GM23338 (cell line): Measurements from ENCODE around the gene LMLN. TPM values are rescaled to one million over a fixed set of nuclear protein-coding genes. Genes with fewer than 3 reads are reported as not detected.

ENCODE experiments used
- ATAC-seq: fragments of 200-7000 bp; cut with Tn5 transposase; 3 replicates; pipeline ENCODE4 v1.9.1; 2020
- DNase-seq: peaks from one replicate; pipeline ENCODE4 v3.0.0-alpha.2; 2015; ENCODE audit warnings: low spot score
- H2AFZ ChIP-seq: fragments of 200-600 bp; sonication (generic); 2 replicates; pipeline ENCODE4 v1.8.0; 2016; ENCODE audit warnings: antibody characterized with exemption, mild to moderate bottlenecking, moderate library complexity
- H3F3A ChIP-seq: fragments of 200-600 bp; sonication (generic); replicated peaks from 2 replicates; pipeline ENCODE4 v1.8.0; 2017; ENCODE audit warnings: antibody characterized with exemption, mixed run types, low read depth
- H3K27ac ChIP-seq: fragments of 200-600 bp; sonication (generic); 2 replicates; pipeline ENCODE4 v1.6.1; 2016; ENCODE audit warnings: low read depth
- H3K27me3 ChIP-seq: fragments of 200-600 bp; sonication (generic); 2 replicates; pipeline ENCODE4 v1.8.0; 2016; ENCODE audit warnings: mild to moderate bottlenecking, mixed run types, moderate library complexity; ENCODE audit not compliant: insufficient read depth
- H3K36me3 ChIP-seq: fragments of 200-600 bp; sonication (generic); 2 replicates; pipeline ENCODE4 v1.8.0; 2016; ENCODE audit warnings: mild to moderate bottlenecking; ENCODE audit not compliant: insufficient read depth
- H3K4me1 ChIP-seq: fragments of 200-600 bp; sonication (generic); 2 replicates; pipeline ENCODE4 v1.8.0; 2016; ENCODE audit warnings: mild to moderate bottlenecking, moderate library complexity; ENCODE audit not compliant: insufficient read depth
- H3K4me2 ChIP-seq: fragments of 200-600 bp; sonication (generic); 2 replicates; pipeline ENCODE4 v1.7.1; 2017; ENCODE audit warnings: mixed run types
- H3K4me3 ChIP-seq: fragments of 200-600 bp; sonication (generic); 2 replicates; pipeline ENCODE4 v1.6.1; 2016; ENCODE audit warnings: mixed run types
- H3K79me2 ChIP-seq: fragments of 200-600 bp; sonication (generic); replicated peaks from 2 replicates; pipeline ENCODE4 v1.8.0; 2017; ENCODE audit warnings: mild to moderate bottlenecking; ENCODE audit not compliant: insufficient read depth
- H3K9me2 ChIP-seq: fragments of 200-600 bp; sonication (generic); 2 replicates; pipeline ENCODE4 v1.8.0; 2017; ENCODE audit not compliant: insufficient read depth
- H4K20me1 ChIP-seq: fragments of 200-600 bp; sonication (generic); replicated peaks from 2 replicates; pipeline ENCODE4 v1.8.0; 2017; ENCODE audit warnings: mild to moderate bottlenecking; ENCODE audit not compliant: insufficient read depth
- H3K27ac Mint-ChIP-seq: 2 replicates; pipeline ENCODE4 v1.8.0; 2020; ENCODE audit warnings: inconsistent platforms, mild to moderate bottlenecking, moderate library complexity, mixed read lengths
- H3K27me3 Mint-ChIP-seq: 3 replicates; pipeline ENCODE4 v1.8.0; 2022; ENCODE audit warnings: low read depth, mild to moderate bottlenecking, moderate library complexity, mixed read lengths, inconsistent platforms; ENCODE audit not compliant: insufficient read depth, poor library complexity
- H3K36me3 Mint-ChIP-seq: 3 replicates; pipeline ENCODE4 v1.8.0; 2021; ENCODE audit warnings: low read depth, mild to moderate bottlenecking, inconsistent platforms, moderate library complexity, mixed read lengths
- H3K4me1 Mint-ChIP-seq: 3 replicates; pipeline ENCODE4 v1.8.0; 2020; ENCODE audit warnings: mild to moderate bottlenecking, inconsistent platforms, mixed read lengths
- H3K4me3 Mint-ChIP-seq: 3 replicates; pipeline ENCODE4 v1.8.0; 2021; ENCODE audit warnings: moderate library complexity, mild to moderate bottlenecking, inconsistent platforms, mixed read lengths
- H3K9me3 Mint-ChIP-seq: 3 replicates; pipeline ENCODE4 v1.8.0; 2020; ENCODE audit warnings: moderate library complexity, mild to moderate bottlenecking, inconsistent platforms, mixed read lengths
- CREB1 ChIP-seq: fragments of 250-450 bp; sonication (Bioruptor Pico); IDR thresholded peaks from 2 replicates; pipeline ENCODE4 v1.5.0; 2020; ENCODE audit warnings: low read depth, mild to moderate bottlenecking, moderate library complexity
- CTCF ChIP-seq, 2 experiments: fragments of 200-600 bp in 1 of 2; sonication (generic) in 1 of 2; conservative IDR thresholded peaks; 2 replicates each; pipeline versions ENCODE4 v1.5.1 to v1.6.1; 2016 to 2017; ENCODE audit warnings: antibody characterized with exemption in 2 of 2, low read depth in 2 of 2, mild to moderate bottlenecking in 2 of 2, moderate library complexity in 1 of 2
- EZH2phosphoT487 ChIP-seq: fragments of 200-600 bp; sonication (generic); IDR thresholded peaks from one replicate; pipeline ENCODE4 v1.8.1; 2018; ENCODE audit warnings: antibody characterized with exemption; ENCODE audit not compliant: unreplicated experiment
- JUNB ChIP-seq: IDR thresholded peaks from one replicate; pipeline ENCODE4 v1.6.1; 2016; ENCODE audit warnings: antibody characterized with exemption; ENCODE audit not compliant: unreplicated experiment
- NANOG ChIP-seq: IDR thresholded peaks from 2 replicates; pipeline ENCODE4 v1.6.1; 2016; ENCODE audit warnings: antibody characterized with exemption, borderline replicate concordance
- POLR2AphosphoS5 ChIP-seq: IDR thresholded peaks from 2 replicates; pipeline ENCODE4 v1.6.1; 2016; ENCODE audit warnings: antibody characterized with exemption, low read depth
- ZNF114 ChIP-seq: fragments of 250-450 bp; sonication (Bioruptor Pico); IDR thresholded peaks from 2 replicates; pipeline ENCODE4 v1.5.0; 2020; ENCODE audit warnings: mild to moderate bottlenecking, moderate library complexity
- ZNF331 ChIP-seq: fragments of 250-450 bp; sonication (Bioruptor Pico); IDR thresholded peaks from 2 replicates; pipeline ENCODE4 v1.5.0; 2020; ENCODE audit warnings: low read depth, mild to moderate bottlenecking, moderate library complexity
- polyA plus RNA-seq: library from polyadenylated mRNA; unstranded; fragments of >200 nt; fragmentation: Nextera tagmentation; extraction: Ambion mirVana; gene quantifications from 2 replicates; pipeline ENCODE4 v1.2.1, GENCODE V29; 2016
- total RNA-seq: library from RNA; depleted of rRNA; stranded (reverse); fragments of >200 nt; shearing (Covaris generic); gene quantifications from 2 replicates; pipeline ENCODE4 v1.2.3, GENCODE V29; 2014
- TF ChIP-seq, protein P1 (sequence below): IDR thresholded peaks from 2 replicates; pipeline ENCODE4 v1.6.1; 2016; ENCODE audit warnings: antibody characterized with exemption
- TF ChIP-seq, protein P2 (sequence below): IDR thresholded peaks from one replicate; pipeline ENCODE4 v1.6.1; 2018; ENCODE audit warnings: antibody characterized with exemption; ENCODE audit not compliant: unreplicated experiment

Gene LMLN
- total and polyA plus RNA-seq, 2 experiments from 2014 or later, result 2.3 to 4.3 TPM

DNA sequence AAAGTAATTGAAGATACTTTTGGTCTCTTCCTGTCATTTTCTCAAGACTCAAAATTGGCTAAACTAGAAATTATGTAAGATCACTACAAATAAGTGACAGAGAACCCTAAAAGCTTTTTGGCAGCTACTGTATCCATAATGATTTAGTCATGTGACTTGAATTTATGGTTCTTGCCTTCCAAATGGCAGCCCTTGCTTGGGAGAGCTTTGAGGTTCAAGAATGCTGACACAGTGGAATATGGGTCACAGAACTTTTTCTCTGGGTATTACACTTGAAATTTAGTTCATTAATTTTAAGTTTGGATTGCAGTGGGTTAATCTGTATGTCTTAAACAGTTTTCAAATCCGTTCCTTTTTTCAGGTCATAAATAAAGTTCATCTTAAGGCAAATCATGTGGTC, 14.0 kb downstream of the LMLN start:
- H3K4me3 ChIP-seq, result no peak overlapping the region
- no peak overlapping the region for H3K4me3 Mint-ChIP-seq
- ATAC-seq, result no peak
- DNase-seq, result no peak
- peaks cover 16% of the 10 kb centered on the region; the same call in 2 of the 3 replicates for H3K9me3 Mint-ChIP-seq
- H3K27ac Mint-ChIP-seq, result no peak overlapping the region
- no peaks in the 10 kb centered on the region for H3K9me2 ChIP-seq
- H3F3A ChIP-seq, result no peaks in the 10 kb centered on the region
- H3K4me2 ChIP-seq, result no peak overlapping the region
- no peaks in the 10 kb centered on the region for H3K79me2 ChIP-seq
- no peak overlapping the region for H2AFZ ChIP-seq
- peaks cover 6% of the 10 kb centered on the region for H3K4me1 Mint-ChIP-seq
- no peaks in the 10 kb centered on the region for H4K20me1 ChIP-seq
- no peaks in the 10 kb centered on the region for H3K27me3 Mint-ChIP-seq
- TF ChIP-seq CTCF (conservative IDR thresholded peaks at IDR 0.05; ENCODE audit: low read depth in 2 of 2), result no peak
- no peaks in the 10 kb centered on the region for H3K4me1 ChIP-seq
- H3K36me3 ChIP-seq, result no peaks in the 10 kb centered on the region
- no peaks in the 10 kb centered on the region for H3K27me3 ChIP-seq
- H3K27ac ChIP-seq, result no peak overlapping the region
- peaks cover 13% of the 10 kb centered on the region; the same call in 2 of the 3 replicates for H3K36me3 Mint-ChIP-seq

GRCh38 chr3:197975311-197975710, 15.3 kb downstream of the LMLN start:
- no peaks in the 10 kb centered on the region for H3K27me3 Mint-ChIP-seq
- no peaks in the 10 kb centered on the region for H3K4me1 ChIP-seq
- H3K9me3 Mint-ChIP-seq, result peaks cover 15% of the 10 kb centered on the region; the same call in 2 of the 3 replicates
- H3K4me1 Mint-ChIP-seq, result peaks cover 4% of the 10 kb centered on the region; the same call in 2 of the 3 replicates
- H3K9me2 ChIP-seq, result no peaks in the 10 kb centered on the region
- no peak overlapping the region for H3K27ac Mint-ChIP-seq
- no peak overlapping the region for H3K27ac ChIP-seq
- H3F3A ChIP-seq, result no peaks in the 10 kb centered on the region
- ATAC-seq (no peak), DNase-seq (no peak)
- H3K79me2 ChIP-seq, result no peaks in the 10 kb centered on the region
- no peak overlapping the region for H3K4me2 ChIP-seq
- H2AFZ ChIP-seq, result no peak overlapping the region
- H3K4me3 ChIP-seq, result no peak overlapping the region
- H3K27me3 ChIP-seq, result no peaks in the 10 kb centered on the region
- H3K4me3 Mint-ChIP-seq, result no peak overlapping the region
- H4K20me1 ChIP-seq, result no peaks in the 10 kb centered on the region
- H3K36me3 Mint-ChIP-seq, result peaks cover 13% of the 10 kb centered on the region; the same call in 2 of the 3 replicates
- H3K36me3 ChIP-seq, result no peaks in the 10 kb centered on the region
- TF ChIP-seq EZH2phosphoT487, result no peak
- TF ChIP-seq, protein P1, sequence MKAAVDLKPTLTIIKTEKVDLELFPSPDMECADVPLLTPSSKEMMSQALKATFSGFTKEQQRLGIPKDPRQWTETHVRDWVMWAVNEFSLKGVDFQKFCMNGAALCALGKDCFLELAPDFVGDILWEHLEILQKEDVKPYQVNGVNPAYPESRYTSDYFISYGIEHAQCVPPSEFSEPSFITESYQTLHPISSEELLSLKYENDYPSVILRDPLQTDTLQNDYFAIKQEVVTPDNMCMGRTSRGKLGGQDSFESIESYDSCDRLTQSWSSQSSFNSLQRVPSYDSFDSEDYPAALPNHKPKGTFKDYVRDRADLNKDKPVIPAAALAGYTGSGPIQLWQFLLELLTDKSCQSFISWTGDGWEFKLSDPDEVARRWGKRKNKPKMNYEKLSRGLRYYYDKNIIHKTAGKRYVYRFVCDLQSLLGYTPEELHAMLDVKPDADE, result no peak
- TF ChIP-seq NANOG, result no peak
- TF ChIP-seq POLR2AphosphoS5, result no peak
- no peak for TF ChIP-seq JUNB
- no peak for TF ChIP-seq ZNF331 (CRISPR knock-in tag)
- no peak for TF ChIP-seq CREB1 (CRISPR knock-in tag)
- TF ChIP-seq ZNF114, result no peak
- TF ChIP-seq CTCF (conservative IDR thresholded peaks at IDR 0.05; ENCODE audit: low read depth in 2 of 2), result no peak
- TF ChIP-seq, protein P2, sequence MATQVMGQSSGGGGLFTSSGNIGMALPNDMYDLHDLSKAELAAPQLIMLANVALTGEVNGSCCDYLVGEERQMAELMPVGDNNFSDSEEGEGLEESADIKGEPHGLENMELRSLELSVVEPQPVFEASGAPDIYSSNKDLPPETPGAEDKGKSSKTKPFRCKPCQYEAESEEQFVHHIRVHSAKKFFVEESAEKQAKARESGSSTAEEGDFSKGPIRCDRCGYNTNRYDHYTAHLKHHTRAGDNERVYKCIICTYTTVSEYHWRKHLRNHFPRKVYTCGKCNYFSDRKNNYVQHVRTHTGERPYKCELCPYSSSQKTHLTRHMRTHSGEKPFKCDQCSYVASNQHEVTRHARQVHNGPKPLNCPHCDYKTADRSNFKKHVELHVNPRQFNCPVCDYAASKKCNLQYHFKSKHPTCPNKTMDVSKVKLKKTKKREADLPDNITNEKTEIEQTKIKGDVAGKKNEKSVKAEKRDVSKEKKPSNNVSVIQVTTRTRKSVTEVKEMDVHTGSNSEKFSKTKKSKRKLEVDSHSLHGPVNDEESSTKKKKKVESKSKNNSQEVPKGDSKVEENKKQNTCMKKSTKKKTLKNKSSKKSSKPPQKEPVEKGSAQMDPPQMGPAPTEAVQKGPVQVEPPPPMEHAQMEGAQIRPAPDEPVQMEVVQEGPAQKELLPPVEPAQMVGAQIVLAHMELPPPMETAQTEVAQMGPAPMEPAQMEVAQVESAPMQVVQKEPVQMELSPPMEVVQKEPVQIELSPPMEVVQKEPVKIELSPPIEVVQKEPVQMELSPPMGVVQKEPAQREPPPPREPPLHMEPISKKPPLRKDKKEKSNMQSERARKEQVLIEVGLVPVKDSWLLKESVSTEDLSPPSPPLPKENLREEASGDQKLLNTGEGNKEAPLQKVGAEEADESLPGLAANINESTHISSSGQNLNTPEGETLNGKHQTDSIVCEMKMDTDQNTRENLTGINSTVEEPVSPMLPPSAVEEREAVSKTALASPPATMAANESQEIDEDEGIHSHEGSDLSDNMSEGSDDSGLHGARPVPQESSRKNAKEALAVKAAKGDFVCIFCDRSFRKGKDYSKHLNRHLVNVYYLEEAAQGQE, result no peak
